Panc1 (cell line): ENCODE data around the gene DISP1. TPM values are rescaled to one million over a fixed set of nuclear protein-coding genes. Genes with fewer than 3 reads are reported as not detected.

Source experiments
- ATAC-seq: fragments of 200-7000 bp; cut with Tn5 transposase; 2 replicates; pipeline ENCODE4 v1.9.1; 2020; ENCODE audit warnings: mild to moderate bottlenecking, moderate library complexity
- BruUV-seq: library from RNA; stranded (reverse); fragments of 400-500 nt; replicated peaks from 2 replicates; lab custom pipeline; 2021; lab: Mats Ljungman, UMichigan
- CTCF ChIA-PET: fragments of 300-600 bp; sonication (Branson Sonifier 250); formaldehyde crosslinking; loops from one replicate; lab custom pipeline; 2022; ENCODE audit warnings: antibody characterized with exemption; lab: Charles Lee
- POLR2A ChIA-PET: fragments of 300-600 bp; sonication (Branson Sonifier 250); formaldehyde crosslinking; loops from one replicate; lab custom pipeline; 2022; ENCODE audit warnings: antibody characterized with exemption; lab: Charles Lee
- DNase-seq: peaks from one replicate; pipeline ENCODE4 v3.0.0-alpha.2; 2010; ENCODE audit warnings: low read depth, low spot score
- H3K27ac ChIP-seq: 2 replicates; pipeline ENCODE4 v1.5.1; 2011; ENCODE audit warnings: mild to moderate bottlenecking, low read length, inconsistent platforms
- H3K27me3 ChIP-seq: fragments of 200-500 bp; sonication (Bioruptor generic); 2 replicates; pipeline ENCODE4 v1.6.0; 2014; ENCODE audit warnings: low read length, inconsistent platforms; ENCODE audit not compliant: control insufficient read depth, insufficient read depth
- H3K36me3 ChIP-seq: fragments of 200-500 bp; sonication (Bioruptor generic); 2 replicates; pipeline ENCODE4 v1.5.1; 2014; ENCODE audit warnings: inconsistent platforms, mild to moderate bottlenecking, low read length, moderate library complexity; ENCODE audit not compliant: control insufficient read depth, insufficient read depth
- H3K4me1 ChIP-seq: 2 replicates; pipeline ENCODE4 v1.5.1; 2011; ENCODE audit warnings: inconsistent platforms, mild to moderate bottlenecking, low read length, moderate library complexity; ENCODE audit not compliant: control insufficient read depth, insufficient read depth
- H3K4me3 ChIP-seq, 2 experiments: 2 replicates each; pipeline ENCODE4 v1.5.1; 2011 to 2012; ENCODE audit warnings: low read depth in 2 of 2, low read length in 2 of 2, mild to moderate bottlenecking in 2 of 2, inconsistent platforms in 1 of 2, moderate library complexity in 1 of 2
- H3K9me3 ChIP-seq: fragments of 200-500 bp; sonication (Bioruptor generic); 2 replicates; pipeline ENCODE4 v1.5.1; 2014; ENCODE audit warnings: low read depth, mild to moderate bottlenecking, inconsistent platforms, low read length, moderate library complexity; ENCODE audit not compliant: control insufficient read depth, insufficient read depth
- CTCF ChIP-seq: fragments of 450-650 bp; IDR thresholded peaks from 2 replicates; pipeline ENCODE4 v1.5.1; 2017; ENCODE audit warnings: mild to moderate bottlenecking
- POLR2AphosphoS5 ChIP-seq: IDR thresholded peaks from 2 replicates; pipeline ENCODE4 v1.6.1; 2012; ENCODE audit warnings: mild to moderate bottlenecking, low read depth, low read length, moderate library complexity
- SIN3A ChIP-seq: IDR thresholded peaks from 2 replicates; pipeline ENCODE4 v1.6.1; 2012; ENCODE audit warnings: low read depth, mild to moderate bottlenecking, low read length, moderate library complexity, borderline replicate concordance; ENCODE audit not compliant: insufficient read depth
- TCF7L2 ChIP-seq: IDR thresholded peaks from 2 replicates; pipeline ENCODE4 v1.6.1; 2011; ENCODE audit warnings: mild to moderate bottlenecking, low read depth, low read length, inconsistent platforms
- in situ Hi-C: cut with HindIII; loops from 2 replicates; pipeline ENCODE4 v1.10.0; 2016; ENCODE audit warnings: low sequenced_read_pairs, low pct_unique_long_range_greater_than_20kb
- intact Hi-C: fragments of 100-400 bp; cut with micrococcal nuclease; formaldehyde crosslinking; loops from one replicate; pipeline ENCODE4 v1.10.0; 2022; ENCODE audit not compliant: unreplicated experiment
- total RNA-seq: library from RNA; stranded (reverse); gene quantifications from one replicate; pipeline ENCODE4 v1.2.1, GENCODE V29; 2021; ENCODE audit not compliant: unreplicated experiment
- TF ChIP-seq, protein P1 (sequence below), 2 experiments: IDR thresholded peaks; 2 replicates each; pipeline ENCODE4 v1.6.1; 2011 to 2012; ENCODE audit warnings: low read depth in 2 of 2, control low read depth in 1 of 2, low read length in 1 of 2, mild to moderate bottlenecking in 1 of 2, moderate library complexity in 1 of 2; ENCODE audit not compliant: insufficient read depth in 1 of 2

Gene DISP1
- total RNA-seq, 1 experiment from 2014 or later: 4.2 TPM

GRCh38 chr1:222781251-222781650 lies 33.6 kb upstream of the DISP1 start:
- Histone ChIP-seq H3K4me3 (no peak overlapping the region), H3K9me3 (no peaks in the 10 kb centered on the region), H3K27ac (no peak overlapping the region), H3K27me3 (no peaks in the 10 kb centered on the region), H3K36me3 (no peaks in the 10 kb centered on the region), H3K4me1 (no peaks in the 10 kb centered on the region)
- in situ Hi-C loops: no loop called here
- POLR2A ChIA-PET: no interaction called here
- DNase-seq: no peak
- no TSS peak for BruUV-seq
- TF ChIP-seq SIN3A (no peak), CTCF (no peak), TCF7L2 (no peak), POLR2AphosphoS5 (no peak)
- TF ChIP-seq, protein P1, sequence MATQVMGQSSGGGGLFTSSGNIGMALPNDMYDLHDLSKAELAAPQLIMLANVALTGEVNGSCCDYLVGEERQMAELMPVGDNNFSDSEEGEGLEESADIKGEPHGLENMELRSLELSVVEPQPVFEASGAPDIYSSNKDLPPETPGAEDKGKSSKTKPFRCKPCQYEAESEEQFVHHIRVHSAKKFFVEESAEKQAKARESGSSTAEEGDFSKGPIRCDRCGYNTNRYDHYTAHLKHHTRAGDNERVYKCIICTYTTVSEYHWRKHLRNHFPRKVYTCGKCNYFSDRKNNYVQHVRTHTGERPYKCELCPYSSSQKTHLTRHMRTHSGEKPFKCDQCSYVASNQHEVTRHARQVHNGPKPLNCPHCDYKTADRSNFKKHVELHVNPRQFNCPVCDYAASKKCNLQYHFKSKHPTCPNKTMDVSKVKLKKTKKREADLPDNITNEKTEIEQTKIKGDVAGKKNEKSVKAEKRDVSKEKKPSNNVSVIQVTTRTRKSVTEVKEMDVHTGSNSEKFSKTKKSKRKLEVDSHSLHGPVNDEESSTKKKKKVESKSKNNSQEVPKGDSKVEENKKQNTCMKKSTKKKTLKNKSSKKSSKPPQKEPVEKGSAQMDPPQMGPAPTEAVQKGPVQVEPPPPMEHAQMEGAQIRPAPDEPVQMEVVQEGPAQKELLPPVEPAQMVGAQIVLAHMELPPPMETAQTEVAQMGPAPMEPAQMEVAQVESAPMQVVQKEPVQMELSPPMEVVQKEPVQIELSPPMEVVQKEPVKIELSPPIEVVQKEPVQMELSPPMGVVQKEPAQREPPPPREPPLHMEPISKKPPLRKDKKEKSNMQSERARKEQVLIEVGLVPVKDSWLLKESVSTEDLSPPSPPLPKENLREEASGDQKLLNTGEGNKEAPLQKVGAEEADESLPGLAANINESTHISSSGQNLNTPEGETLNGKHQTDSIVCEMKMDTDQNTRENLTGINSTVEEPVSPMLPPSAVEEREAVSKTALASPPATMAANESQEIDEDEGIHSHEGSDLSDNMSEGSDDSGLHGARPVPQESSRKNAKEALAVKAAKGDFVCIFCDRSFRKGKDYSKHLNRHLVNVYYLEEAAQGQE (IDR thresholded peaks at IDR 0.05; ENCODE audit: insufficient read depth in 1 of 2, low read depth in 2 of 2, low read length in 1 of 2): no peak
- CTCF ChIA-PET: no interaction called here
- intact Hi-C loops: no loop called here
- no peak for ATAC-seq

DNA sequence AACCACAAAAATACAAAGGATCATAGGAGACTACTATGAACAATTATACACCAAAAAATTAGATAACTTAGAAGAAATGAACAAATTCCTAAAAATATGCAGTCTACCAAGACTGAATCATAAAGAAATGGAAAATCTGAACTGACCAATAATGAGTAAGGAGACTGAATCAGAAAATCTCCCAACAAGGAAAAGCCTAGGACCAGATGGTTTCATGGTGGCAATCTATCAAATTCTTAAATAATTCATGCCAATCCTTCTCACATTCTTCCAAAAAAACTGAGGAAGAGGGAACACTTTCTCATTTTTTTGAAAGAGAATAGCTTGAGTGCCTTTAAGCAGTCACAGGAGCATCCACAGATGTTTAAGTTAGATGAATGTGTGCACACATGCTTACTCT lies 31.8 kb upstream of the DISP1 start:
- ChIA-PET CTCF (no interaction called here), POLR2A (no interaction called here)
- in situ Hi-C loops (no loop called here), intact Hi-C loops (loop anchor here (2.0 kb wide), 1 partner anchor 60 kb away; no protein-coding TSS in a partner anchor)
- Histone ChIP-seq H3K4me1 (no peaks in the 10 kb centered on the region), H3K36me3 (no peaks in the 10 kb centered on the region), H3K27ac (no peak overlapping the region), H3K4me3 (no peak overlapping the region), H3K9me3 (no peaks in the 10 kb centered on the region), H3K27me3 (no peaks in the 10 kb centered on the region)
- DNase-seq (no peak), ATAC-seq (no peak)
- no TSS peak for BruUV-seq
- no peak for TF ChIP-seq TCF7L2
- TF ChIP-seq POLR2AphosphoS5: no peak
- TF ChIP-seq, protein P1 (IDR thresholded peaks at IDR 0.05; ENCODE audit: insufficient read depth in 1 of 2, low read depth in 2 of 2, low read length in 1 of 2): no peak
- no peak for TF ChIP-seq SIN3A
- TF ChIP-seq CTCF: no peak
